Peyer's patch (tissue), 4 donors: ENCODE results near the gene FAH. TPM values are rescaled to one million over a fixed set of nuclear protein-coding genes. Genes with fewer than 3 reads are reported as not detected.

Experiments used
- DNase-seq, 3 donors: peaks; one replicate each; pipeline ENCODE4 v3.0.0-alpha.2; 2017 to 2019
- H3K27ac ChIP-seq, 4 donors: fragments of 200-600 bp; sonication (generic); one replicate each; pipeline ENCODE4 v1.5.1; 2016 to 2019
- H3K27me3 ChIP-seq, 2 donors: fragments of 200-600 bp; sonication (generic); one replicate each; pipeline ENCODE4 v1.5.1; 2019
- H3K36me3 ChIP-seq, 3 donors: fragments of 200-600 bp; sonication (generic); one replicate each; pipeline ENCODE4 v1.5.1; 2016 to 2019
- H3K4me1 ChIP-seq, 4 donors: fragments of 200-600 bp; sonication (generic); one replicate each; pipeline ENCODE4 v1.5.1; 2016 to 2019
- H3K4me3 ChIP-seq, 4 donors: fragments of 200-600 bp; sonication (generic); 1 replicate in 3 of 4; 2 replicates in 1 of 4; pipeline ENCODE4 v1.5.1; 2016 to 2019; ENCODE audit warnings: mild to moderate bottlenecking in 1 of 4
- H3K9me3 ChIP-seq, 4 donors: fragments of 200-600 bp; sonication (generic); one replicate each; pipeline ENCODE4 v1.5.1; 2016 to 2019; ENCODE audit warnings: mild to moderate bottlenecking in 1 of 4
- CTCF ChIP-seq, 6 experiments: fragments of 450-650 bp in 4 of 6; fragments of 200-600 bp in 2 of 6; sonication (generic) in 1 of 6; IDR thresholded peaks; one replicate each; pipeline ENCODE4 v1.5.1; 2017 to 2019; ENCODE audit warnings: antibody characterized with exemption in 6 of 6, mild to moderate bottlenecking in 3 of 6, moderate library complexity in 1 of 6
- POLR2A ChIP-seq, 2 donors: fragments of 450-650 bp; IDR thresholded peaks; one replicate each; pipeline ENCODE4 v1.5.1; 2017; ENCODE audit warnings: antibody characterized with exemption in 2 of 2, mild to moderate bottlenecking in 2 of 2, moderate library complexity in 2 of 2
- total RNA-seq, 4 donors: library from RNA; depleted of rRNA; stranded (reverse); fragments of >200 nt; gene quantifications; one replicate each; pipeline ENCODE4 v1.1.0, GENCODE V29; 2016

Gene FAH
- total RNA-seq, 4 donors from 2014 or later, result 6.6 to 17.3 (median 15.3) TPM

- DNase-seq, result no peak
- no peak overlapping the region for H3K4me3 ChIP-seq
- TF ChIP-seq POLR2A (IDR thresholded peaks at IDR 0.05), result no peak
- no peak for TF ChIP-seq CTCF (IDR thresholded peaks at IDR 0.05)
- peaks cover 0 to 13% (median 0%) of the 10 kb centered on the region in 3 donors for H3K36me3 ChIP-seq
- no peaks in the 10 kb centered on the region for H3K9me3 ChIP-seq
- no peaks in the 10 kb centered on the region for H3K27me3 ChIP-seq
- no peak overlapping the region for H3K27ac ChIP-seq
- peaks cover 0 to 19% (median 12%) of the 10 kb centered on the region in 4 donors for H3K4me1 ChIP-seq
Measured at GRCh38 chr15:80163897-80164296, 11.1 kb downstream of the FAH start.

GRCh38 chr15:80167936-80168335 is 15.1 kb downstream of the FAH start:
- H3K36me3 ChIP-seq, result peaks cover 0 to 6% (median 0%) of the 10 kb centered on the region in 3 donors
- no peaks in the 10 kb centered on the region for H3K4me1 ChIP-seq
- H3K27me3 ChIP-seq, result no peaks in the 10 kb centered on the region
- H3K4me3 ChIP-seq, result no peak overlapping the region
- no peaks in the 10 kb centered on the region for H3K9me3 ChIP-seq
- H3K27ac ChIP-seq, result no peak overlapping the region
- no peak for DNase-seq
- TF ChIP-seq CTCF (IDR thresholded peaks at IDR 0.05), result no peak
- no peak for TF ChIP-seq POLR2A (IDR thresholded peaks at IDR 0.05)

GRCh38 chr15:80168421-80168820 is 15.6 kb downstream of the FAH start:
- H3K4me3 ChIP-seq, result no peak overlapping the region
- H3K27ac ChIP-seq, result no peak overlapping the region
- no peaks in the 10 kb centered on the region for H3K9me3 ChIP-seq
- H3K4me1 ChIP-seq, result no peaks in the 10 kb centered on the region
- no peak for DNase-seq
- peaks cover 0 to 3% (median 0%) of the 10 kb centered on the region in 3 donors for H3K36me3 ChIP-seq
- H3K27me3 ChIP-seq, result no peaks in the 10 kb centered on the region
- TF ChIP-seq CTCF (IDR thresholded peaks at IDR 0.05) (no peak), POLR2A (IDR thresholded peaks at IDR 0.05) (no peak)

GRCh38 chr15:80169768-80170357 is 17.1 kb downstream of the FAH start:
- Histone ChIP-seq H3K27me3 (no peaks in the 10 kb centered on the region), H3K27ac (no peak overlapping the region), H3K9me3 (no peaks in the 10 kb centered on the region), H3K4me1 (no peaks in the 10 kb centered on the region), H3K4me3 (no peak overlapping the region), H3K36me3 (no peaks in the 10 kb centered on the region)
- no peak for DNase-seq
- TF ChIP-seq POLR2A (IDR thresholded peaks at IDR 0.05), result no peak
- TF ChIP-seq CTCF (IDR thresholded peaks at IDR 0.05), result no peak

GRCh38 chr15:80170596-80170995 is 17.8 kb downstream of the FAH start:
- TF ChIP-seq CTCF (IDR thresholded peaks at IDR 0.05) (no peak), POLR2A (IDR thresholded peaks at IDR 0.05) (no peak)
- DNase-seq, result no peak
- Histone ChIP-seq H3K27ac (no peak overlapping the region), H3K9me3 (no peaks in the 10 kb centered on the region), H3K4me1 (no peaks in the 10 kb centered on the region), H3K36me3 (no peaks in the 10 kb centered on the region), H3K4me3 (no peak overlapping the region), H3K27me3 (no peaks in the 10 kb centered on the region)

GRCh38 chr15:80171787-80172186 is 19.0 kb downstream of the FAH start:
- no peak for TF ChIP-seq POLR2A (IDR thresholded peaks at IDR 0.05)
- no peak for TF ChIP-seq CTCF (IDR thresholded peaks at IDR 0.05)

More at GRCh38 chr15:80171787-80172186, 19.0 kb downstream of the FAH start:
- Histone ChIP-seq H3K9me3 (no peaks in the 10 kb centered on the region), H3K27ac (no peak overlapping the region), H3K4me3 (no peak overlapping the region), H3K36me3 (no peaks in the 10 kb centered on the region), H3K27me3 (no peaks in the 10 kb centered on the region), H3K4me1 (no peaks in the 10 kb centered on the region)
- no peak for DNase-seq
